Activated gamma-delta T cell treated with anti-CD3 and anti-CD28 coated beads, Interleukin-2, amount 50 U/mL, for 16 hours (primary cell): ENCODE data around the gene AKR1A1.

Source experiments
- DNase-seq: peaks from one replicate; pipeline ENCODE4 v3.0.0-alpha.2; 2020; ENCODE audit warnings: low read depth

The AKR1A1 gene

GRCh38 chr1:45617618-45618017, 67.0 kb downstream of the AKR1A1 start:
- DNase-seq = no peak

GRCh38 chr1:45619149-45619921, 68.7 kb downstream of the AKR1A1 start:
- DNase-seq = no peak
